IMR-90 (cell line): ENCODE data around the gene STK25. TPM values are rescaled to one million over a fixed set of nuclear protein-coding genes. Genes with fewer than 3 reads are reported as not detected.

Experiments
- ATAC-seq: fragments of 200-7000 bp; cut with Tn5 transposase; 2 replicates; pipeline ENCODE4 v1.9.1; 2020; ENCODE audit warnings: low read depth, mild to moderate bottlenecking, moderate library complexity
- BruUV-seq: library from RNA; stranded (reverse); fragments of 400-500 nt; replicated peaks from 2 replicates; lab custom pipeline; 2021; lab: Mats Ljungman, UMichigan
- CTCF ChIA-PET: fragments of 300-600 bp; formaldehyde crosslinking; extraction: SDS; loops from one replicate; lab custom pipeline; 2021; ENCODE audit warnings: antibody characterized with exemption; lab: Yijun Ruan, JAX
- POLR2A ChIA-PET: fragments of 300-600 bp; sonication (Branson Sonifier 250); formaldehyde crosslinking; loops from one replicate; lab custom pipeline; 2022; ENCODE audit warnings: antibody characterized with exemption; ENCODE audit not compliant: unreplicated experiment; lab: Charles Lee
- DNase-seq: peaks from one replicate; pipeline ENCODE4 v3.0.0; 2013
- H2AFZ ChIP-seq: replicated peaks from 2 replicates; pipeline ENCODE3; 2013; ENCODE audit warnings: low read length, mild to moderate bottlenecking; ENCODE audit not compliant: poor library complexity
- H2AK5ac ChIP-seq: 2 replicates; pipeline ENCODE4 v1.6.1; 2013; ENCODE audit warnings: low read depth, low read length, inconsistent platforms
- H2AK9ac ChIP-seq: replicated peaks from 2 replicates; pipeline ENCODE3; 2013; ENCODE audit warnings: mild to moderate bottlenecking, low read depth, low read length, moderate library complexity; ENCODE audit not compliant: poor library complexity
- H2BK120ac ChIP-seq: 2 replicates; pipeline ENCODE4 v1.6.1; 2013; ENCODE audit warnings: low read depth, low read length, inconsistent platforms
- H2BK15ac ChIP-seq: 3 replicates; pipeline ENCODE4 v1.6.1; 2013; ENCODE audit warnings: low read depth, low read length, inconsistent platforms
- H2BK20ac ChIP-seq: 2 replicates; pipeline ENCODE4 v1.6.1; 2013; ENCODE audit warnings: low read depth, mild to moderate bottlenecking, inconsistent platforms, low read length, moderate library complexity
- H2BK5ac ChIP-seq: 2 replicates; pipeline ENCODE4 v1.6.1; 2013; ENCODE audit warnings: mild to moderate bottlenecking, low read depth, low read length, inconsistent platforms; ENCODE audit not compliant: poor library complexity, severe bottlenecking
- H3K14ac ChIP-seq: replicated peaks from 2 replicates; pipeline ENCODE4 v1.6.1; 2013; ENCODE audit warnings: low read depth, low read length, inconsistent platforms
- H3K18ac ChIP-seq: 2 replicates; pipeline ENCODE4 v1.6.1; 2013; ENCODE audit warnings: low read depth, low read length, control low read depth
- H3K23ac ChIP-seq: 2 replicates; pipeline ENCODE4 v1.6.1; 2013; ENCODE audit warnings: low read depth, low read length, inconsistent platforms
- H3K27ac ChIP-seq: 2 replicates; pipeline ENCODE4 v1.5.1; 2013; ENCODE audit warnings: mild to moderate bottlenecking, control low read depth, low read length; ENCODE audit not compliant: insufficient read depth
- H3K27me3 ChIP-seq: 2 replicates; pipeline ENCODE4 v1.6.1; 2013; ENCODE audit warnings: low read length; ENCODE audit not compliant: control insufficient read depth, insufficient read depth
- H3K36me3 ChIP-seq: 2 replicates; pipeline ENCODE4 v1.6.1; 2013; ENCODE audit warnings: low read length, mixed read lengths; ENCODE audit not compliant: control insufficient read depth, insufficient read depth
- H3K4ac ChIP-seq: 2 replicates; pipeline ENCODE4 v1.6.1; 2013; ENCODE audit warnings: low read depth, low read length, inconsistent platforms
- H3K4me1 ChIP-seq: 2 replicates; pipeline ENCODE4 v1.6.1; 2013; ENCODE audit warnings: low read length, mixed read lengths; ENCODE audit not compliant: control insufficient read depth, insufficient read depth
- H3K4me2 ChIP-seq: 2 replicates; pipeline ENCODE4 v1.6.1; 2013; ENCODE audit warnings: low read depth, mild to moderate bottlenecking, control low read depth, low read length, moderate library complexity
- H3K4me3 ChIP-seq: 2 replicates; pipeline ENCODE4 v1.5.1; 2013; ENCODE audit warnings: low read depth, mild to moderate bottlenecking, control low read depth, low read length, moderate library complexity; ENCODE audit not compliant: insufficient read depth
- H3K56ac ChIP-seq: 2 replicates; pipeline ENCODE4 v1.6.1; 2013; ENCODE audit warnings: low read length, inconsistent platforms; ENCODE audit not compliant: insufficient read depth; ENCODE audit errors: extremely low read depth
- H3K79me1 ChIP-seq, 2 experiments: 2 replicates each; pipeline ENCODE4 v1.6.1; 2013; ENCODE audit warnings: low read length in 2 of 2, inconsistent platforms in 1 of 2, low read depth in 1 of 2
- H3K9ac ChIP-seq: 2 replicates; pipeline ENCODE4 v1.6.1; 2013; ENCODE audit warnings: low read depth, low read length, control low read depth
- H3K9me1 ChIP-seq: 2 replicates; pipeline ENCODE4 v1.6.1; 2013; ENCODE audit warnings: low read length, inconsistent platforms; ENCODE audit not compliant: insufficient read depth
- H3K9me3 ChIP-seq: 2 replicates; pipeline ENCODE4 v1.6.1; 2013; ENCODE audit warnings: low read length; ENCODE audit not compliant: control insufficient read depth, insufficient read depth
- H4K20me1 ChIP-seq: 2 replicates; pipeline ENCODE4 v1.6.1; 2013; ENCODE audit warnings: low read length, inconsistent platforms; ENCODE audit not compliant: insufficient read depth
- H4K5ac ChIP-seq: 2 replicates; pipeline ENCODE4 v1.6.1; 2013; ENCODE audit warnings: mild to moderate bottlenecking, low read depth, low read length, control low read depth
- H4K8ac ChIP-seq, 2 experiments: 2 replicates each; pipeline ENCODE4 v1.6.1; 2013; ENCODE audit warnings: low read depth in 2 of 2, low read length in 2 of 2, control low read depth in 1 of 2, inconsistent platforms in 1 of 2
- H4K91ac ChIP-seq: 2 replicates; pipeline ENCODE4 v1.6.1; 2013; ENCODE audit warnings: low read depth, low read length, inconsistent platforms; ENCODE audit not compliant: insufficient read depth
- BHLHE40 ChIP-seq: fragments of 150-350 bp; IDR thresholded peaks from 2 replicates; pipeline ENCODE4 v1.6.1; 2016; ENCODE audit warnings: mild to moderate bottlenecking, low read depth, low read length
- CEBPB ChIP-seq: IDR thresholded peaks from 2 replicates; pipeline ENCODE4 v1.6.1; 2012; ENCODE audit warnings: low read depth, low read length, improper control_type of control experiment
- CHD1 ChIP-seq: IDR thresholded peaks from 2 replicates; pipeline ENCODE4 v1.6.1; 2012; ENCODE audit warnings: low read depth, low read length, improper control_type of control experiment
- CTCF ChIP-seq: conservative IDR thresholded peaks from 2 replicates; pipeline ENCODE4 v1.5.1; 2012; ENCODE audit warnings: mild to moderate bottlenecking, low read depth, low read length, improper control_type of control experiment
- ELK1 ChIP-seq: fragments of 150-350 bp; IDR thresholded peaks from 2 replicates; pipeline ENCODE4 v1.6.1; 2016; ENCODE audit warnings: low read depth, mild to moderate bottlenecking, low read length, moderate library complexity, borderline replicate concordance
- FOS ChIP-seq: fragments of 150-350 bp; IDR thresholded peaks from 2 replicates; pipeline ENCODE4 v1.6.1; 2016; ENCODE audit warnings: low read depth, low read length
- MAFK ChIP-seq: IDR thresholded peaks from 2 replicates; pipeline ENCODE4 v1.6.1; 2012; ENCODE audit warnings: low read depth, low read length, improper control_type of control experiment
- MAZ ChIP-seq: IDR thresholded peaks from 2 replicates; pipeline ENCODE4 v1.6.1; 2012; ENCODE audit warnings: low read depth, mild to moderate bottlenecking, low read length, improper control_type of control experiment, moderate library complexity, borderline replicate concordance
- MXI1 ChIP-seq: IDR thresholded peaks from 2 replicates; pipeline ENCODE4 v1.6.1; 2012; ENCODE audit warnings: low read depth, mild to moderate bottlenecking, low read length, moderate library complexity, borderline replicate concordance
- POLR2A ChIP-seq: IDR thresholded peaks from 2 replicates; pipeline ENCODE4 v1.6.1; 2012; ENCODE audit warnings: mild to moderate bottlenecking, low read depth, low read length
- RAD21 ChIP-seq: IDR thresholded peaks from 2 replicates; pipeline ENCODE4 v1.6.1; 2012; ENCODE audit warnings: low read length, improper control_type of control experiment
- RCOR1 ChIP-seq: IDR thresholded peaks from 2 replicates; pipeline ENCODE4 v1.6.1; 2012; ENCODE audit warnings: mild to moderate bottlenecking, low read length, improper control_type of control experiment; ENCODE audit not compliant: insufficient replicate concordance
- RFX5 ChIP-seq: IDR thresholded peaks from 2 replicates; pipeline ENCODE4 v1.8.0; 2012; ENCODE audit warnings: low read depth, mild to moderate bottlenecking, low read length, moderate library complexity
- SMC3 ChIP-seq: fragments of 150-350 bp; IDR thresholded peaks from 2 replicates; pipeline ENCODE4 v1.6.1; 2016; ENCODE audit warnings: low read depth, mild to moderate bottlenecking, antibody characterized with exemption, low read length, moderate library complexity
- USF2 ChIP-seq: fragments of 150-350 bp; IDR thresholded peaks from 2 replicates; pipeline ENCODE4 v1.6.1; 2017; ENCODE audit warnings: mild to moderate bottlenecking, antibody characterized with exemption, low read length, low read depth
- WGBS, 2 experiments: methylation state at CpG; one replicate each; pipeline versions ENCODE4 v1.1.5 to v1.1.7; 2013; ENCODE audit warnings: missing lambda C conversion rate in 2 of 2; ENCODE audit not compliant: insufficient read length in 1 of 2; ENCODE audit errors: extremely low coverage in 2 of 2; 5-methylcytosine and 5-hydroxymethylcytosine counted together
- dilution Hi-C: fragments of 300-500 bp; cut with HindIII; formaldehyde crosslinking; loops from one replicate; pipeline ENCODE4 v1.14.3; 2018; ENCODE audit warnings: low sequenced_read_pairs; ENCODE audit not compliant: unreplicated experiment
- in situ Hi-C: fragments of 300-500 bp; cut with MboI; formaldehyde crosslinking; loops from 3 replicates; pipeline ENCODE4 v1.14.3; 2019; ENCODE audit warnings: low sequenced_read_pairs, inconsistent platforms, mixed read lengths
- intact Hi-C: fragments of 100-400 bp; cut with micrococcal nuclease; formaldehyde crosslinking; loops from 2 replicates; pipeline ENCODE4 v1.10.0; 2022
- polyA plus RNA-seq, 3 experiments: library from polyadenylated mRNA; depleted of rRNA; stranded (reverse); fragments of >200 nt; gene quantifications; 2 replicates each; pipeline ENCODE4 v1.2.3, GENCODE V29; 2012; ENCODE audit warnings: low replicate concordance in 1 of 3
- total RNA-seq: library from RNA; depleted of rRNA; stranded (reverse); fragments of >200 nt; gene quantifications from 2 replicates; pipeline ENCODE4 v1.2.3, GENCODE V29; 2012

Gene STK25
- total and polyA plus RNA-seq, 2 of the 4 experiments (the other 2 are of a cell fraction): 258 to 392 TPM

- no peak overlapping the region for H4K91ac ChIP-seq
- no peak overlapping the region for H4K8ac ChIP-seq
- no peaks in the 10 kb centered on the region for H4K20me1 ChIP-seq
- H2BK15ac ChIP-seq: no peak overlapping the region
- H3K9ac ChIP-seq: no peak overlapping the region
- no peak overlapping the region for H2BK5ac ChIP-seq
- POLR2A ChIA-PET: no interaction called here
- no peaks in the 10 kb centered on the region for H3K27me3 ChIP-seq
- CTCF ChIA-PET: no interaction called here
- in situ Hi-C loops: no loop called here
- H3K36me3 ChIP-seq: peaks cover 1% of the 10 kb centered on the region; the same call in 1 of the 2 replicates
- H3K4me2 ChIP-seq: no peak overlapping the region
- no peaks in the 10 kb centered on the region for H3K9me3 ChIP-seq
- H2AFZ ChIP-seq: no peak overlapping the region
- no peak overlapping the region for H2AK5ac ChIP-seq
- no peaks in the 10 kb centered on the region for H3K4me1 ChIP-seq
- H3K4ac ChIP-seq: no peak overlapping the region
- no peak for ATAC-seq
- no peaks in the 10 kb centered on the region for H3K79me1 ChIP-seq
- no peak overlapping the region for H3K23ac ChIP-seq
- H3K14ac ChIP-seq: no peak overlapping the region
- H2BK20ac ChIP-seq: no peak overlapping the region
- intact Hi-C loops: no loop called here
- BruUV-seq: no TSS peak
- no peak for DNase-seq
- dilution Hi-C loops: no loop called here
- no peak overlapping the region for H3K18ac ChIP-seq
- no peak overlapping the region for H2BK120ac ChIP-seq
- H3K56ac ChIP-seq: no peak overlapping the region
- no peak overlapping the region for H4K5ac ChIP-seq
- no peak overlapping the region for H3K4me3 ChIP-seq
- peak overlapping the region; percentile 66 for H2AK9ac ChIP-seq
- 93% methylated on average over 9 of the region's 18 CpGs; no CpG with 5 or more reads in 1 of the 2 experiments for WGBS, 2 experiments
- no peak overlapping the region for H3K27ac ChIP-seq
- no peaks in the 10 kb centered on the region for H3K9me1 ChIP-seq
- TF ChIP-seq BHLHE40 (no peak), MAFK (no peak), MAZ (no peak), CHD1 (no peak), RAD21 (no peak), RFX5 (no peak), CEBPB (no peak), SMC3 (no peak), USF2 (no peak), RCOR1 (no peak), CTCF (no peak), FOS (no peak), POLR2A (no peak), MXI1 (no peak), ELK1 (no peak)
Observed at GRCh38 chr2:241479026-241479898, 29.1 kb downstream of the STK25 start.
